NK-92 (cell line): ENCODE results near the gene EHD4.
A peak's percentile ranks its signal among the peaks of the same experiment; 100 is the strongest.

Experiments used
- DNase-seq: peaks from one replicate; lab custom pipeline; 2025; ENCODE audit not compliant: unreplicated experiment; lab: John Stamatoyannopoulos, UW

EHD4 gene

DNA sequence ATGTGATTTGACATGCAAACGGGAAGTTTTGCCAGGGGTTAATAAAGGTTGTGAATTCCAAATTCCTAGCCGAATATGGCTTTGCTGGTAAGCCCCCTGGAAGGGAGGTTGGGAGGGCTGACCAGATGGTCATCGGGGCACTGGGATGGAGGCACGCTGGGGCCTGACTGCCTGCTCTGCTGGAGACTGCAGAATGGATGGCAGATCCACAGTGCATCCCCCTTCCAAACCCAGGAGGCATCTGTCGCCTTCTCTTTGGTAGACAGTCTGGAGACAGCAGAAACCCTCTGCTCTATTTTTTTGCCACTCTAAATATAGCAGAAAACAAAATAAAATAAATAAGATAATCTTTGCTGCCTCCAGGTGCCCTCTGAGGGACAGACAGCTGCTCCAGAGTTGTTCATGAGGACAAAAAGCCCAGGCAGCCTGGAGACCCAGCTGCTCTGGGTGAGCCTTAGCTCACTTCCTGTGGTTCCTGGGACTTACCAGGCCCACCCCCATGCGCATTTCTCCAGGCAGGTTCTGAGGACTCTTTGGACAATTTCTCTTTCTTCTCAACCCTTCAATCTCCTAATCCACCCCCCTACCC, 72.4 kb downstream of the EHD4 start:
- DNase-seq = no peak

DNA sequence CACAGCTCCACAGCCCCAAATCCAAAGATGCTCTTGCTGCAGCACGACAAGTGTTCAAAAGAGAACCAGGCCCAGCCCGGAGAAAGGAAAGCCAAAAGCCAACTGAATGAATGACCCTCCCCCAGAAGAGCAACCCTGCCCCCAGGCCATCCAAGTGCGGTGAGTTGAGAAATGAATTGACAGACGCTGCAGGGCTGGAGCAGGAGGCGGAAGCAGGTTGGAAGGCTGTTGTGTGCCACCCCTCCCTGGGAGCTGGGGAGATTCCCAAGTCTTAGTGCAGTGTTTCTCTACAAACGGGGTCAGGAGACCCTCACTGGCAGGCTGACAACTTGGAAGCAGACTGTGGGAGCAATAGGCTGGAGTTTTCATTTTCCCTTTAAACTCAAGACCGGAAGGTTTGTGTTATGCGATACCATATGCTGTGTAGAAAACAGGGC, 75.0 kb downstream of the EHD4 start:
- DNase-seq = no peak

DNA sequence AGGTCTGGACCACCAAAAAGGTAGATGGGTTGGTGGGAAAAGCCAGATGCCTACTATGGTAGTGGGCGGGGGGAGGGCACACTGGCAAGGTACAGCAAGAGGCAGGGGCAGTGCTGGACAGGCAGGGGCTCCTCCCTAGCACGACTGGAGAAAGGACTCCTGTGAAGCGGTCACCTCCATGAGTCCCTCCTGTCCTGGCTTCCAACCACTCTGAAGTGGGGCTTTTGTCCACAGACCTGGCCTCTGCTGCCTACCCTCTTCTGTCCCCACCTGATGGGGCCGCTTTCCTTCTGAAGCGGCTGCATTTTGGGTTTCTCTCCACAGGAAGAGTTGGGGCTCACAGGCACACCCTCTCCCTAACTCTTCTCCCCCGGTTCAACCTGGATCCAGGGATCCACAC, 75.8 kb downstream of the EHD4 start:
- no peak for DNase-seq

DNA sequence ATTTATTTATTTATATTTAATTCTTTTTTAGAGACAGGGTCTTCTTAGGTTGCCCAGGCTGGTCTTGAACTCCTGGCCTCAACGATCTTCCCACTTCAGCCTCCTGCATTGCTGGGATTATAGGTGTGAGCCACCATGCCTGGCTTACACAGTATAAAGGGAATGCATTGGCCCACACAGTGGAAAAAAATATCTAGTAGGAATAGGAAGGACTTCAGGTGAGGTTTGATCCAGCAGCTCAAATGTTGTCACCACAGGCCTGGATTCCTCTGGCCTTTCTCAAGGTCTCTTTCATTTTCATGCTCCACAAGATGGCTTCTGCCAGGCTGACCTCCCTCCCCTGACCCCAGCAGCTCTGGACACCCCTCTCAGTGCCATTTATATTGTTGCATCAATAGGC, 76.4 kb downstream of the EHD4 start:
- DNase-seq = no peak

DNA sequence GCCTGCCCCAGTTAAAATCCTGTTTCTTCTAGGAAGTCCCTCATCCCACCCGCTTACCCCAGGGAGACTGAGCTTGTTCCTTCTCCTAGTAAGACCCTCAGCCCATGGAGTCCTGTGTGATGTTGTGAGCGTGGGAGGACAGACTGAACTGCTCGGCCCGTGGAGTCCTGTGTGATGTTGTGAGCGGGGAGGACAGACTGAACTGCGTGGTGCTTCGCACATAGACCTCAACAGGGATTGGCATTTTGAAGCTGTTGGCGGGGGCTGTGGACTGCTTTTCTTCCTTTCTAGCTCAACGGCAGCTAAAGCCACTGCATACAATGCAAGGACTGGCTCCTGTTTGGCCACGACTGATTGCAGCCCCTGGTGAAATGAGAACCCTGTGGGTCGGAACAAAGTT, 76.9 kb downstream of the EHD4 start:
- DNase-seq = no peak

DNA sequence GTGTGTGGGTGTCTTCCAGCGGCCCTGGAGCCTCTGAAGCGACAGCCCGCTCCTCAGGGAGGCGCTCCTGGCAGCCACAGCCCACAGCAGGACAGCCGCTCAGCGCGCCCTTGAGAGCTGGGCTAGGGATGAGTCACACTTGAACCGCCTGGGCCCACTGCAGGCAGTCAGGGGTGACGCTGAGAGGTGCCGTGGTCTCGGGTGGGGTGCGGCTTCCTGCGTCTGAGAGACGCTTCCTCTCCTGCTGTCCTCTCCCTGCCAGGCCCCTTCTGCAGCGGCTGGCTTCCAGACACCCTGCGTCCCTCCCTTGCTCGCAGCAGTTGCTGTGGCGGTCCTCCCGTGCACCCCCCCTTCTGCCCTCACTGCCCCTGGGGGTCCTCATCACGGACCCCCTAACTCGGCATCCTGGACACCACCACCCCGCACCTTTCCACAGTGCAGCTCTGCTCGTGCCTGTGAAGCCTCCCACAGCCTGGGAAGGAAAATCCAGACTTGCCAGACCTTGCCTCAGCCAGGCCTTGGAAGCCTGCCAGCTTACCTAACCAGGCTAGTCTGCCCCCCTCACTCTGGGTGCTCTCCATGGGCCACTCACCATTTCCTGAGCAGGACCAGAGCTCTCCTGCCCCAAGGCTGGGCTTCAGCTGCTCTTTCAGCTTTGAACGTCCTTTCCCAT, 77.4 kb downstream of the EHD4 start:
- DNase-seq = peak; percentile 16

DNA sequence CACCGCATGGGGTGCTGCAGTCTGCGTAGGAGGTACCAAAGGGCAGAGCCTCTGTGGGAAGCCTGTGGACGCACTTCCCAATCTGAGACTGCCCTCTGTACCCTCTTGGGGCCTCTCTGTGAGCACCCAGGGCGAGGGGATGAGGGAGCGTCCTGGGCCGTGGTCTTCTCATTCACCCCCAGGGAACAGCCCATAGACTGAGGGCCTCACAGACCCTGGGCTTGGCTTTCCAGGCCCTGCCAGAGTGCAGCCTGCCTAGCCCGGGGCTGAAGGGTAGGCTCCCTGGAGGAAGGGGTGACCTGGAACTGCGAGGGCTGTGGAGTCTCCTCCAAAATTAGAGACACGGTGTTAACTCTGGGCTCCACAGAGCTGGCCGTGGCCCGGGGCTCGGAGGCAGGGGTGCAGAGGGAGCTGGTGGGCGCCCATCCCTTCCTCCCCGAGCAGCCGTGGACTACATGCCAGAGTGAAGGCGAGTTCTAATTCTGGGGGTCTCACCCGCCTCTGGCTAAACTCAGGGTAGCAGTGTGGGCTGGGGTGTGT, 78.0 kb downstream of the EHD4 start:
- DNase-seq = no peak

DNA sequence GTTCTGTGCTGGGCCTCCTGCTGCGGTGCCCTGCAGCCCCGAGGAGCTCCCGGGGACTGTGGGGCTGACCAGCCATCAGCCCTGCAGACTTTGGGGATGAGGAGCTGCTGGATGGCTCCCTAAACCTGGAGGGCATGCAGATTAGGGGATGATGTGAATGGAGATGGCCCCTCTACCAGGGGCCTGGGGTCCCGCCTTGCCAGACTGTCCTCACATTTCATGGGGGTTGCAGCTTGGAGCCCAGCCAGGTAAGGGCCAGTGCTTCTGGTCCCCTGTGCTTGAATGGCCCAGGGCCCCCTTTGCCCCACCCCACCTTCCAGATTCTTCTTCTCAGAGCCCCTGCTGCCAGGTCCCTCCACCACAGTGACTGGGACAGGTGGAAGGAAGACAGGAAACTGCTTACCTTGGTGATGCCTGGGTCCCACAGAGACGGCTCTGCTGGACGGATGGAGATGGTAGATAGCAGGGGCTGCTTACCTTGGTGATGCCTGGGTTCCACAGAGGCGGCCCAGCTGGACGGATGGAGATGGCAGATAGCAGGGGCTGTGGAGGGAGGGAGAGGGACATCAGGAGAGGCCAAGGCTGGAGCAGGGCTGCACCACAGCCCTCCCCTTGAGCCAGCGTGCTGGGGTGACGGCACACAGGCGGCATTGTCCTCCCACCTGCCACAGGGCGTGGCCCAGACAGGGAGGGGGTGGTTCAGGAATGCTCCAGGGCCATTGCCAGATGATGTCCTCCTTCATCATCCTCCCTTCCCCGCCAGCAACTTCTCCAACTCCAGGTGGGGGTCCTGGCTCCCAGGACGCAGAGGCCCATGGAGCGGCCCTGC, 78.7 kb downstream of the EHD4 start, which contains the start of gene SPTBN5:
TSS of gene SPTBN5 (minus strand) at position 632 of the 829 bp plus-strand sequence. CDS start at position 76, 556 bp downstream.
- no peak for DNase-seq

DNA sequence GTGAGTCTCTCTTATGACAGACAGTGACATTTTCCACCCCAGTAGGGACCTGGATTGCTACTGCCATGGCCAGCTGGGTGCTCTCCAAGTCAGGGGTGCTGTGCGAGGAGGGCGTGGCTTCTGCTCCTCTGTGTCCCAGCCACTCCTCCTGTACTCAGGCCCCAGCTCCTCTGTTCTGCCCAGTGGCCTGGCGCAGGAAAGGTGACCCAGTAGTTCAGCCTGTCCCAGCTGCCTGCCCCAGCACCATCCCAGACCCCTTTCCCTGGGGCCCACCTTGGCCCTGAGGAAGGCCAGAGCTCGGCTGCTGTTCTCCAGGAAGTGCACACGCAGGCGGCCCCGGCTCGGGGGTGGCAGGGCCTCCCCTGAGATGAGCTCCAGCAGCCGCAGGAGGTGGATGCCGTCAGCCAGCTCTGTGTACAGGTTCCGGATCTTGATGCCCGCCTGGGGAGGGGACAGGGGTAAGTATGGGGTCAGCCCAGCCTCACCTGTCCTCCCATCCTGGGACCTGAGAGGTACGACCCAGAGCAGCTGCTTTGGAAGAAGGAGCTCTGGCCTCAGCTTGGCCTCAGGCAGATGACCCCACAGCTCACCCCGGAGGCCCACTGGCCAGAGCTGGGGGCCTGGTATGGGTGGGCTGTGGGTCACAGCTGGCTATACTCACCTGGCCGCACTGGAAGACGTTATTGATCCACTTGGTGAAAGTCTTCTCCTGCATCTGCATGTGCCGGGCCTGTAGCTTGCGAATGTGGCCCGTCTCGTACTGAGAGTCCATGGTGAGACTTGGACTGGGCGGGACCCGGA, 79.5 kb downstream of the EHD4 start:
- no peak for DNase-seq

DNA sequence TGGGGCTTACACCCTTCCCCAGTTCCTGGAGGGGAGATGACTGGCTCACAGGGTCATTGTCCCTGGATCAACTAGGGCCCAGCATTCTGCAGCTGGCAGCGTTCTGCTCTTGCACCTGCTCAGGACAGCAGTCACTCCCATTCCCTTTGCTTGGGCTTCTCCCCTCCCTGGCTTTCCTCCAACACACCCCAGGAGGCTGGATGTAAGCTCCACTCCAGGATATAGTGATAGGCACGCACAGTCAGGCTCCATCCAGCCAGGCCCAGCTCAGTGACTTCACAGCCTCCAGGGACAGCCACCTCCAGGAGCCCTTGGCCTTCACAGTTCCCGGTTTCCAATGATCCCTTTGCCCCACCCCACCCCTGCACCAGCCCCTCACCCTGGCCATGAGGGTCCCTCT, 80.4 kb downstream of the EHD4 start:
- no peak for DNase-seq

DNA sequence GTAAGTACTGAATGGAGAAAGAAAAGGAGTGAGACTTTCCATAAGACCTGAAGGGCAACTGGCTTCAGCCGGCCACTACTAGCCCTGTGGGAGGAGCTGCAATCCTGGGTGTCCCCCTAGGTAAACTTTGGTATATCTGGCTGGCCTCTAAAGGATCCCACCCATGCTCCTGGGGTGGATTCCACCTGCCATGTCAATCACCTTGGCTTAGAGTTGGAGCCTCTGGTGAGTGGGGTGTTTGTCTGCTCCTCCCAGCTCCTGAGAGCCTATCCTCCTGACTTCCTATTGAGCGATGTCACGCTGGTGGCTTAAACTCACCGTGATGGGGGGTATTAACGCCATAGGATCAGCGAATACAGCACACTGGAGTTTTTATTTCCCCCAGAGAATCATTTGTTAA, 81.1 kb downstream of the EHD4 start:
- DNase-seq = no peak

DNA sequence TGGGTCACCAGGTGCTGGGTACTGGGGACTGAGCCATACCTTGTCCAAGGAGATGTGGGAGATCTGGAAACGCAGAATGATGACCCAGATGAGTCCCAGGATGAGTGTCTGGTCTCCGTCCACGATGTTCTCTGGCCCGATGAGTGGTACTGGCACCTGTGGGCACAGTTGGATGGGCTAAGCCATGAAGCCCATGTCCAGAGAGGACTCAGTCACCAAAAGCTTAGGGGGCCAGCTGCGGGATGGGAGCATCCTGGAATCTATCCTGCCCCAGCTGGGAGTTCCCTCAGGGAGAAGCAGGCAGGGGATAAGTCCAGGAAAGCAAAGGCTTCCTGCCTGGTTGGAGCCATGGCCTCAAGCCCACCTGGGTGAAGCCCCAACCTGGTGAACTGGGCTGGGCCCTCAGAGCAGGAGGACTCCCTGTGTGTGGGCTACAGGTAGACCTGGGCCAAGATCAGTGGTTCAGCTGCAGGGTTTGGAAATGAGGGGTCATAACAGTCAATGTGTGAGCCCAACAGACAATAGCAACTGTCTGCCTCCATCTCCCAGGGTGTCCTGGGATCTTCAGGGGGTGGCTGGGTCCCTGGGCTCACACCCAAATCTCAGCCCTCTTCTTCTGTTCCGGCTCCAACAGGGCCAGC, 82.2 kb downstream of the EHD4 start:
- DNase-seq = no peak

DNA sequence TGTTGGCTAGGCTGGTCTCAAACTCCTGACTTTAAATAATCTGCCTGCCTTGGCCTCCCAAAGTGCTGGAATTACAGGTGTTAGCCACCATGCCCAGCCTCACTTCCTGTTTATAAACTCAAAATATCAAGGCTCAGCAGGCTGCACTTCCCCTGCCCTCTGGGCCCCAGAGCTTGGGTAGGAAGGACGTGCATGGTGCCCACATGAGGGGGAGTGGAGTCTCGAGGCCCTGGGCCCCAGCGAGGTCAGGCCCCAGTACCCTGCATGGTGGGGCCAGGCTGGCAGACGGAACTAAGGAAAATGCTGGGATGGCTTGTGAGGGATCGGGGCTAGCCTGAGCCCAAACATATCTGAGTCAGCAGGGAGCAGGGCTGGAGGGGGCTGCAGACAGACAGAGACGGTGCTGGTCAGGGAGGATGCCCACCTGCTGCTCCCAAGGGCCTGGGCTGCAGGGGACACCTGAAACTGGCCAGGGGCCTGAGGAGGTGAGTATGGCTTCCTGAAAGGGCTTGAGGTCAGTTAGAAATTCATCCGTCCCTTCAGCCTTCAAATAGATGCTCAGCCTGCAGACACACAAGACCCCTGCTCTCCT, 83.6 kb downstream of the EHD4 start:
- no peak for DNase-seq

DNA sequence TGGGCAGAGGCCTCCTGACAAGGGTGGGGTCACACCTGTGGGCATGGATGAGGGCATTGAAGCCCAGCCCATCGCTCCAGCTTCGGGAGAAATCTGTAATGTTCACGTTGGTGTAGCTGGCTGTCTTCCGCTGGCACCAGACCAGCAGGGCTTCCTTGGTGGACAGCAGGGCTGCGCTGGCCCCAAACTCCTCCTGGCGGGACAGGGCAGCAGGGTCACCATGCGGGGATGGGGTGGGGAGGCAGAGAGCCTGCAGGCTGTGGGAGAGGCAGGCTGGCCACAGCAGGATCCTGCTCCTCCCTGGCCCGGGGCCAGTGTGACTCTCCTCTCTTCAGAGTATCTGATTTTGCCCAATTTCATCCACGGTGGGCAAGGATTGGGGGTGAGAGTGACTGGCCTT, 84.5 kb downstream of the EHD4 start:
- DNase-seq = no peak

DNA sequence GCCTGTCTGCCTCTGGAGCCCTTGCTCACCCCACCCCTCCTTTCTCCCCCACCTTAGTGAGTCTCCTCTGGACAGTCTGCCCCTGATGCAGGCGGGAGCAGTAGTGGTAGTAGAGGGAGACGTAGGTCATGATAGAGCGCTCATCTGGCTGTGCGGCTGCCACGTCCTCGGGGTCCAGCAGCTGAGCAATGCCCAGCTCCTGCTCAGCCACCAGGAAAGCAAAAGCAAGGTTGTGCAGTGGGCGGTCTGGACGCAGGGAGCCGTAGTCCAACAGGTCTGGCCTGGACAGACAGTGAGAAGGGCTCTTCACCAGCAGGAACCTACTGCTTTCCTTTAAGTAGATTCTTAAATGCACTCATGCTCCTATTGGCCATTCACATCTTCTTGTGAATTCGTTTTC, 85.2 kb downstream of the EHD4 start:
- DNase-seq = no peak

DNA sequence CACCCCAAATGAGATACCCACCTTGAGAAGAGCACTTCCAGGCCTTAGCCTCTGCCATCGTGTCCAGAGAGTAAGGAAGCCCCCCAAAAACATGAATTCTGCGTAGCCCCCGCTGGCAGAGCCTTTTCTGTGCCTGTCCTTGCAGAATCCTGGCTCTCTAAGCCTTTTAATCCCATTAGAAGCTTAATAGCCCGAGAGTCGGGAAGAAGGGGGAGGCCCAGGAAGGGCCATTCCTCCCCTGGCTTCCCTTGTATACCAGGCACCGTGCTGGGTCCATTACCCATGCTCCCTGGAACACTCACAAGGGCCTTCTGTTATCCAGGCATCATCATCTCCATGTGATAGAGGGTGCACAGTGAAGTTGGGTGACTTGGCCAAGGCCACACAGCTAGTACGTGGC, 85.6 kb downstream of the EHD4 start:
- no peak for DNase-seq

DNA sequence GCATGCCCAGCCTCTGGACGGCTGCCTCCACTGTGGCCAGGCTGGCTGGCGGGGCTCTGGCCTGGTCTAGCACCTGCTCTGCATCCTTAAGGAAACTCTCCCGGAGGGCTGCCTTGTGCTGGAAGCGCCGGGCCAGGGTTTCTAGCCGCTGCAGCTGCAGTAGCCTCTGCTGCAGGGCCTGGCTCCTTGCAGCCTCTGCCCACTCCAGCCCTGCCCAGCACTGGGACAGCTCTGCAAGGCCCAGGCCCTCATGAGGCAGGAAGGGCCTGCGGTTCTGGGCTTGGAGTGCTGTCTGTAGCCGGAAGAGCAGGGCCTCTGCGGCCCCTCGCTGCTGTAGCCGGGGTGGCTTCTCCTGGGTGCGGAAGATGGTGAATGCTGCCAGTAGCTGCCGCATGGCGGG, 86.5 kb downstream of the EHD4 start:
- no peak for DNase-seq

DNA sequence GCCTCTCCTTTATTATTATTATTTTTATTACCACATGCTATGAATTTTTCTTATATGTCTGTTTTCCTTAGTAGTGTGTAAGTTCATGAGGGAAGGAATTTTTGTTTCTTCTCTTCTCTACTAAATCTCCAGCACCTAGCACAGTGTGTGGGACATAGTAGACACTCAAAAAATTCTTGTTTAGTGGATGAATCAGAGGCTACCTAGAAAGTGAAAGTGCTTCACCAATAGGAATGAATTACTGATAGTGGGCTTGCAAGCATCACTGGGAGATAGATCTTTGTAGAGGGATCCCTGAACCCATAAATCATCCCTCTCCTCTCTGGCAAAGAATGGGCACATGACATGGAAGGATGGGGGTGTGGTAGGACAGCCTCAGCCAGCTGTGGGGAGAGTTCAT, 87.0 kb downstream of the EHD4 start:
- no peak for DNase-seq

DNA sequence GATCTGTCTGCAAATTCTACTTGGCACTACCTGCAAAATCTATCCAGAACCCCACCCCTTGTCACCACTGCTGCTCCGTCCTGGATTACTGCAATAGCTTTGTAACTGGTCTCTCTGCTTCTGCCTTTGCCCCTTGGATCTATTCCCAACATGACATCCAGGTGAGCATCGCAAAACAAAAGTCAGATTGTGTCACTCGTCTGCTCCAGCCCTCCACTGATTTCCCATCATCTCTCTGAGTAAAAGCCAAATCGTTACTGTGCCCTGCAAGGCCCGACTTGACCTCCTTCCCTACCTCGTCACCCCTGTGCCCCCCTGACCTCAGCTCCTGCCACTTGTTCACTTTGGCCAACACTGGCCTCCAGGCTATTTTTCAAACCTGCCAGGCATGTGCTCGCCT, 87.9 kb downstream of the EHD4 start:
- DNase-seq = no peak

DNA sequence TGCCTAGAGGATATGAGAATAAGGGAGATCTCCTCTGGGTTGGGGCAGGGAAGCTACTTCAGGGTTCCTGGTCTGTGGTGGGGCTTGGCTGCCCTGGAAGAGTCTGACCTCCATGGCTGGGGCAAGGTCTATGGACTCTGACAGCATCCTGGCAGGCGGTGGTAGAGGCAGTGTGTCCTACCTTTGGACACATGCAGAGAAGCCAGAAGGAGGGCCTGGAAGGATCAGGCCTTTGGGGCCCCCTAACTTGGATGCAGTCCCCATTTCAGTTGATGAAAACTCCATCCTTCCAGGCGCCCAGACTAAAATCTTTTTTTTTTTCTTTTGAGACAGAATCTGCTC, 88.9 kb downstream of the EHD4 start:
- DNase-seq = no peak
